ENCODE results near the gene CDH12. TPM values are rescaled to one million over a fixed set of nuclear protein-coding genes. Genes with fewer than 3 reads are reported as not detected.

CDH12 gene
- total and polyA plus RNA-seq, 4 donors: 0.02 to 3.7 (median 0.31) TPM; not detected in 1

DNA sequence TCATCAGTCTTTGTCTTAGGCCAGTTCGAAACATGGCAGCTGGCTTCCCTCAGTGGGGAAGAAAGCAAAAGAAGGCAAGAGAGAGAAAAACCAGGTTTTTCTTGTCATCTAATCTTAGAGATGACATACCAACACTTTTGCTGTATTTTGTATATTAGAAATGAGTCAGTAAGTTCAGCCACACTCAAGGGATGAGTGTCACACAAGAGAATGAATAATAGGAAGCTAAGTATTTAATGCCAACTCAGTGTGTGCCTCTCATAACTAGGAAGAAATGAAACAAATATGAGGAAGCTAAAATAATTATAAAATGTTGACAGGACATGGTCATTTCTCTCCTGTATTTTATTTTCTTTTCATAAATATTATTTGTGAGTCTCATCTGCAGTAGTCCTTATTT lies 65.3 kb downstream of the CDH12 start:
- H3K9ac ChIP-seq (ENCODE audit: insufficient read depth in 1 of 2, low read length in 2 of 2): no peak overlapping the region
- DNase-seq: peak in 2 of 3 donors; percentile 9 to 40
- no peaks in the 10 kb centered on the region for H3K9me3 ChIP-seq (ENCODE audit: control insufficient read depth in 4 of 4, insufficient read depth in 3 of 4, low read length in 3 of 4)
- H3K36me3 ChIP-seq (ENCODE audit: control insufficient read depth in 4 of 4, insufficient read depth in 4 of 4, low read length in 4 of 4): no peaks in the 10 kb centered on the region
- no peak overlapping the region for H3K4me3 ChIP-seq
- TF ChIP-seq, protein P1, sequence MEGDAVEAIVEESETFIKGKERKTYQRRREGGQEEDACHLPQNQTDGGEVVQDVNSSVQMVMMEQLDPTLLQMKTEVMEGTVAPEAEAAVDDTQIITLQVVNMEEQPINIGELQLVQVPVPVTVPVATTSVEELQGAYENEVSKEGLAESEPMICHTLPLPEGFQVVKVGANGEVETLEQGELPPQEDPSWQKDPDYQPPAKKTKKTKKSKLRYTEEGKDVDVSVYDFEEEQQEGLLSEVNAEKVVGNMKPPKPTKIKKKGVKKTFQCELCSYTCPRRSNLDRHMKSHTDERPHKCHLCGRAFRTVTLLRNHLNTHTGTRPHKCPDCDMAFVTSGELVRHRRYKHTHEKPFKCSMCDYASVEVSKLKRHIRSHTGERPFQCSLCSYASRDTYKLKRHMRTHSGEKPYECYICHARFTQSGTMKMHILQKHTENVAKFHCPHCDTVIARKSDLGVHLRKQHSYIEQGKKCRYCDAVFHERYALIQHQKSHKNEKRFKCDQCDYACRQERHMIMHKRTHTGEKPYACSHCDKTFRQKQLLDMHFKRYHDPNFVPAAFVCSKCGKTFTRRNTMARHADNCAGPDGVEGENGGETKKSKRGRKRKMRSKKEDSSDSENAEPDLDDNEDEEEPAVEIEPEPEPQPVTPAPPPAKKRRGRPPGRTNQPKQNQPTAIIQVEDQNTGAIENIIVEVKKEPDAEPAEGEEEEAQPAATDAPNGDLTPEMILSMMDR (IDR thresholded peaks at IDR 0.05; ENCODE audit: control extremely low read depth, extremely low read depth): no peak
- no peak overlapping the region for H3K27ac ChIP-seq (ENCODE audit: low read depth in 1 of 2, low read length in 1 of 2)
- WGBS, 2 donors: 57 to 79% methylated on average over 1 of the region's 1 CpG
- no peak for ATAC-seq (ENCODE audit: insufficient read depth, low FRiP score)
- H3K4me1 ChIP-seq (ENCODE audit: control insufficient read depth in 5 of 5, insufficient read depth in 5 of 5, low read length in 5 of 5): no peaks in the 10 kb centered on the region
- no peaks in the 10 kb centered on the region for H3K27me3 ChIP-seq (ENCODE audit: control insufficient read depth in 3 of 3, insufficient read depth in 3 of 3, low read length in 2 of 3)

DNA sequence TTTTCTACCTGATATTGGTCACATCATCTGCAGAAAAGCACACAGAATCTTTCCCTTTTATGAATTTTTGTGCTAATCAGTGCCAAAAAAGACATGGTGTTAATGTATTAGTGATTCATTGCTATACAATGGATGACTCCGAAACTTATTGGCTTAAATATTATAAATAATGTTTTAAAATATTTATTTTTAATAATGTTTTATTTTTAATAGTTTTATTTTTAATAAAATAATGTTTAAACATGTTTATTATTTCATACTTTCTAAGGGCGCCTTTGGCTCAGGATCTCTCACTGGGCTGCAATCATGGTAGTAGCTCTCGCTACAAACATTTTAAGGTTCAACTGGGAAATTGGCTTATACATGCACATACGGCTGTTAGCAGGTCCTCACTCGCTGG lies 65.7 kb downstream of the CDH12 start:
- TF ChIP-seq, protein P1 (IDR thresholded peaks at IDR 0.05; ENCODE audit: control extremely low read depth, extremely low read depth): no peak
- no peak for DNase-seq
- ATAC-seq (ENCODE audit: insufficient read depth, low FRiP score): no peak
- Histone ChIP-seq H3K27me3 (ENCODE audit: control insufficient read depth in 3 of 3, insufficient read depth in 3 of 3, low read length in 2 of 3) (no peaks in the 10 kb centered on the region), H3K9me3 (ENCODE audit: control insufficient read depth in 4 of 4, insufficient read depth in 3 of 4, low read length in 3 of 4) (no peaks in the 10 kb centered on the region), H3K4me3 (no peak overlapping the region), H3K4me1 (ENCODE audit: control insufficient read depth in 5 of 5, insufficient read depth in 5 of 5, low read length in 5 of 5) (no peaks in the 10 kb centered on the region), H3K36me3 (ENCODE audit: control insufficient read depth in 4 of 4, insufficient read depth in 4 of 4, low read length in 4 of 4) (no peaks in the 10 kb centered on the region), H3K27ac (ENCODE audit: low read depth in 1 of 2, low read length in 1 of 2) (no peak overlapping the region), H3K9ac (ENCODE audit: insufficient read depth in 1 of 2, low read length in 2 of 2) (no peak overlapping the region)
- 72 to 84% methylated on average over 5 of the region's 5 CpGs for WGBS, 2 donors

DNA sequence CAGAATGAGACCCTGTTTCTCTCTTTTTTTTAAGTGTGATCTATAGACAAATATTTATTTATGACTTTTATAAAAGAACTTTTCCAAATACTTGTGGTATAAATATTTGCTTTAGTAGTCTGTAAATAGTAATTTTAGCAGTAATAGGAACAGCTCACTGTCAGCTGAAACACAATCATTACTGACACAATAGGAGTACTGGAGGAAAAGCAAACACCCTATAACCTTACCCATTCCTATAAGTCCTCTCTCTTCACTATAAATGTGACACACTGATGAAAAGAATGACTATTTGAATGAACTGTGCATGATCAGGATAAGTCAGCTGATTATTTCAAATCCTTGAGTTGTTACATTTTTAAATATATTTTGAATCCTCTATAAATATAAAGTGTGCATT lies 72.4 kb downstream of the CDH12 start:
- Histone ChIP-seq H3K36me3 (ENCODE audit: control insufficient read depth in 4 of 4, insufficient read depth in 4 of 4, low read length in 4 of 4) (no peaks in the 10 kb centered on the region), H3K4me3 (no peak overlapping the region), H3K4me1 (ENCODE audit: control insufficient read depth in 5 of 5, insufficient read depth in 5 of 5, low read length in 5 of 5) (no peaks in the 10 kb centered on the region), H3K27me3 (ENCODE audit: control insufficient read depth in 3 of 3, insufficient read depth in 3 of 3, low read length in 2 of 3) (no peaks in the 10 kb centered on the region), H3K9me3 (ENCODE audit: control insufficient read depth in 4 of 4, insufficient read depth in 3 of 4, low read length in 3 of 4) (no peaks in the 10 kb centered on the region), H3K27ac (ENCODE audit: low read depth in 1 of 2, low read length in 1 of 2) (no peak overlapping the region), H3K9ac (ENCODE audit: insufficient read depth in 1 of 2, low read length in 2 of 2) (no peak overlapping the region)
- TF ChIP-seq, protein P1 (IDR thresholded peaks at IDR 0.05; ENCODE audit: control extremely low read depth, extremely low read depth): no peak
- ATAC-seq (ENCODE audit: insufficient read depth, low FRiP score) (no peak), DNase-seq (peak in 1 of 3 donors; percentile 1)

DNA sequence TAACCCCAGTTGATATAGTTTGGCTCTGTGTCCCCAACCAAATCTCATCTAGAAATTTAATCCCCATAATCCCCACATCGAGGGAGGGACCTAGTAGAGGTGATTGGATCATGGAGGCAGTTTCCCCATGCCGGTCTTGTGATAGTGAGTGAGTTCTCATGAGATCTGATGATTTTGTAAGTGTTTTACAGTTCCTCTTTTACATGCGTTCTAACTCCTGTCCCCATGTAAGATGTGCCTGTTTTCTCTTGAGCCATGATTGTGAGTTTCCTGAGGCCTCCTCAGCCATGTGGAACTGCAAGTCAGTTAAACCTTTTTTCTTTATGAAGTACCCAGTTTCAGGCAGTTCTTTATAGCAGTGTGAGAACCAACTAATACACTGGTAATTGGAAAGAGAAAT lies 73.6 kb downstream of the CDH12 start:
- no peak for DNase-seq
- Histone ChIP-seq H3K4me3 (no peak overlapping the region), H3K9ac (ENCODE audit: insufficient read depth in 1 of 2, low read length in 2 of 2) (no peak overlapping the region), H3K36me3 (ENCODE audit: control insufficient read depth in 4 of 4, insufficient read depth in 4 of 4, low read length in 4 of 4) (no peaks in the 10 kb centered on the region), H3K27me3 (ENCODE audit: control insufficient read depth in 3 of 3, insufficient read depth in 3 of 3, low read length in 2 of 3) (no peaks in the 10 kb centered on the region), H3K4me1 (ENCODE audit: control insufficient read depth in 5 of 5, insufficient read depth in 5 of 5, low read length in 5 of 5) (no peaks in the 10 kb centered on the region), H3K9me3 (ENCODE audit: control insufficient read depth in 4 of 4, insufficient read depth in 3 of 4, low read length in 3 of 4) (no peaks in the 10 kb centered on the region), H3K27ac (ENCODE audit: low read depth in 1 of 2, low read length in 1 of 2) (no peak overlapping the region)
- ATAC-seq (ENCODE audit: insufficient read depth, low FRiP score): no peak
- WGBS, 2 donors: 70 to 74% methylated on average over 3 of the region's 3 CpGs
- TF ChIP-seq, protein P1 (IDR thresholded peaks at IDR 0.05; ENCODE audit: control extremely low read depth, extremely low read depth): no peak

Data from lung (tissue), 12 donors.